Panc1 (cell line): Measurements from ENCODE around the gene CREB3.

Source experiments
- CTCF ChIP-seq: fragments of 450-650 bp; IDR thresholded peaks from 2 replicates; pipeline ENCODE4 v1.5.1; 2017; ENCODE audit warnings: mild to moderate bottlenecking
- SIN3A ChIP-seq: IDR thresholded peaks from 2 replicates; pipeline ENCODE4 v1.6.1; 2012; ENCODE audit warnings: low read depth, mild to moderate bottlenecking, low read length, moderate library complexity, borderline replicate concordance; ENCODE audit not compliant: insufficient read depth

- TF ChIP-seq CTCF (no peak), SIN3A (no peak)
These were observed 46.0 kb upstream of the CREB3 start for GRCh38 chr9:35686222-35687203.
